HepG2 (cell line): ENCODE results near the gene TNFSF12. TPM values are rescaled to one million over a fixed set of nuclear protein-coding genes. Genes with fewer than 3 reads are reported as not detected.

ENCODE experiments used
- AGO1 ChIP-seq: fragments of 200-400 bp; formaldehyde crosslinking; IDR thresholded peaks from 2 replicates; pipeline ENCODE4 v1.6.1; 2017; ENCODE audit warnings: mild to moderate bottlenecking, low read depth, low read length, moderate library complexity; ENCODE audit not compliant: poor library complexity, severe bottlenecking
- ARHGAP35 ChIP-seq: sonication (generic); formaldehyde crosslinking; IDR thresholded peaks from 2 replicates; pipeline ENCODE4 v1.9.0; 2022; ENCODE audit warnings: mild to moderate bottlenecking, inconsistent platforms, moderate library complexity, missing genetic modification reagents, borderline replicate concordance
- EED ChIP-seq: sonication (generic); formaldehyde crosslinking; IDR thresholded peaks from 2 replicates; pipeline ENCODE4 v1.5.0; 2020; ENCODE audit warnings: mild to moderate bottlenecking, missing genetic modification reagents
- ELK4 ChIP-seq: sonication (generic); formaldehyde crosslinking; IDR thresholded peaks from 2 replicates; pipeline ENCODE4 v1.9.0; 2021; ENCODE audit warnings: missing genetic modification reagents, borderline replicate concordance
- HNF4A ChIP-seq: sonication (generic); formaldehyde crosslinking; IDR thresholded peaks from 2 replicates; pipeline ENCODE4 v1.4.0; 2020; ENCODE audit warnings: missing genetic modification reagents
- KMT2B ChIP-seq: IDR thresholded peaks from 2 replicates; pipeline ENCODE4 v1.6.1; 2016; ENCODE audit warnings: missing genetic modification reagents, missing compliant biosample characterization
- MED8 ChIP-seq: sonication (generic); formaldehyde crosslinking; IDR thresholded peaks from 2 replicates; pipeline ENCODE4 v1.8.1; 2023; ENCODE audit warnings: mild to moderate bottlenecking, missing genetic modification reagents; ENCODE audit not compliant: insufficient replicate concordance
- NKX3-1 ChIP-seq: sonication (generic); formaldehyde crosslinking; IDR thresholded peaks from 2 replicates; pipeline ENCODE4 v1.5.0; 2020; ENCODE audit warnings: missing genetic modification reagents
- PCBP2 ChIP-seq: fragments of 200-400 bp; formaldehyde crosslinking; optimal IDR thresholded peaks from 2 replicates; pipeline ENCODE3; 2018; ENCODE audit warnings: low read length, low read depth; ENCODE audit not compliant: poor library complexity, severe bottlenecking
- RARG ChIP-seq: sonication (generic); formaldehyde crosslinking; IDR thresholded peaks from 2 replicates; pipeline ENCODE4 v1.4.0; 2020; ENCODE audit warnings: low read depth, mild to moderate bottlenecking, missing genetic modification reagents
- SIN3A ChIP-seq: IDR thresholded peaks from 2 replicates; pipeline ENCODE4 v1.6.1; 2011; ENCODE audit warnings: low read depth, mild to moderate bottlenecking, control low read depth, low read length, borderline replicate concordance
- TSC22D2 ChIP-seq: sonication (generic); formaldehyde crosslinking; IDR thresholded peaks from 2 replicates; pipeline ENCODE4 v1.5.1; 2020; ENCODE audit warnings: missing genetic modification reagents, mild to moderate bottlenecking, borderline replicate concordance
- U2AF1 ChIP-seq: fragments of 200-400 bp; formaldehyde crosslinking; optimal IDR thresholded peaks from 2 replicates; pipeline ENCODE3; 2017; ENCODE audit warnings: mild to moderate bottlenecking, low read depth, low read length
- XRCC5 ChIP-seq: fragments of 200-400 bp; formaldehyde crosslinking; optimal IDR thresholded peaks from 2 replicates; pipeline ENCODE3; 2017; ENCODE audit warnings: mild to moderate bottlenecking, low read length
- ZIK1 ChIP-seq: sonication (generic); formaldehyde crosslinking; IDR thresholded peaks from 2 replicates; pipeline ENCODE4 v1.5.0; 2020; ENCODE audit warnings: mild to moderate bottlenecking, low read depth, missing genetic modification reagents, borderline replicate concordance
- ZNF501 ChIP-seq: sonication (generic); formaldehyde crosslinking; IDR thresholded peaks from 2 replicates; pipeline ENCODE4 v1.5.1; 2020; ENCODE audit warnings: mild to moderate bottlenecking, moderate library complexity, missing genetic modification reagents
- ZNF550 ChIP-seq: sonication (generic); formaldehyde crosslinking; IDR thresholded peaks from 2 replicates; pipeline ENCODE4 v1.4.0; 2020; ENCODE audit warnings: mild to moderate bottlenecking, missing genetic modification reagents, borderline replicate concordance
- ZNF75D ChIP-seq: sonication (generic); formaldehyde crosslinking; IDR thresholded peaks from 2 replicates; pipeline ENCODE4 v1.8.1; 2023; ENCODE audit warnings: missing genetic modification reagents, mild to moderate bottlenecking, borderline replicate concordance
- ZNF891 ChIP-seq: sonication (generic); formaldehyde crosslinking; IDR thresholded peaks from 2 replicates; pipeline ENCODE4 v1.5.0; 2020; ENCODE audit warnings: mild to moderate bottlenecking, missing genetic modification reagents
- polyA plus RNA-seq, 8 experiments: library from polyadenylated mRNA; depleted of rRNA in 3 of 8; stranded (reverse) in 7 of 8; unstranded in 1 of 8; fragments of >200 nt; fragmentation: Illumina TruSeq in 4 of 8; extraction: Trizol in 4 of 8; gene quantifications; 2 replicates each; pipeline versions ENCODE4 v1.2.1 to v1.2.3, GENCODE V29; 2011 to 2016; ENCODE audit warnings: low read depth in 4 of 8, missing spikeins in 1 of 8, mixed read lengths in 1 of 8; ENCODE audit not compliant: insufficient read depth in 1 of 8
- total RNA-seq, 5 experiments: library from RNA; depleted of rRNA; stranded (reverse); fragments of >200 nt; fragmentation: Illumina TruSeq; extraction: Trizol; gene quantifications; 2 replicates each; pipeline ENCODE4 v1.2.3, GENCODE V29; 2016; ENCODE audit warnings: low read depth in 1 of 5

TNFSF12 gene
- total and polyA plus RNA-seq, 2 of the 13 experiments (the other 11 are each of a cell fraction or from before 2014, with no cell fraction given): 0.93 to 7.2 TPM

- TF ChIP-seq ELK4 (CRISPR knock-in tag) (no peak), NKX3-1 (no peak), TSC22D2 (CRISPR knock-in tag) (0 out of 2 replicates have a peak, but pooled peaks have one; percentile 4), ZNF501 (peak; percentile 67; the same call in 1 of the 2 replicates), U2AF1 (no peak), ZIK1 (CRISPR knock-in tag) (0 out of 2 replicates have a peak, but pooled peaks have one; percentile 25), EED (CRISPR knock-in tag) (no peak), RARG (no peak), AGO1 (no peak), PCBP2 (no peak), SIN3A (0 out of 2 replicates have a peak, but pooled peaks have one; percentile 25), XRCC5 (peak; percentile 79), ZNF891 (peak; percentile 27), ARHGAP35 (CRISPR knock-in tag) (no peak), KMT2B (CRISPR knock-in tag) (no peak), MED8 (CRISPR knock-in tag) (no peak), HNF4A (CRISPR knock-in tag) (peak; percentile 69), ZNF550 (no peak), ZNF75D (CRISPR knock-in tag) (no peak)
Measured at GRCh38 chr17:7561028-7561575, 12.2 kb downstream of the TNFSF12 start (continued).
